Stomach smooth muscle (tissue), 2 donors: ENCODE measurements around the gene EEF1AKMT2.
"Not testable (repeated sequence)": the region's sequence is repeated elsewhere in the genome, so short reads cannot be mapped to it uniquely, and the experiment has no call there.

Source experiments
- H3K27ac ChIP-seq: one replicate; pipeline ENCODE4 v1.7.0; 2013; ENCODE audit warnings: mild to moderate bottlenecking, low read length, inconsistent platforms
- H3K27me3 ChIP-seq, 2 donors: one replicate each; pipeline ENCODE4 v1.7.0; 2013; ENCODE audit warnings: low read length in 2 of 2; ENCODE audit not compliant: insufficient read depth in 2 of 2, control insufficient read depth in 1 of 2
- H3K36me3 ChIP-seq, 2 donors: one replicate each; pipeline ENCODE4 v1.7.0; 2013; ENCODE audit warnings: low read length in 2 of 2; ENCODE audit not compliant: control insufficient read depth in 2 of 2, insufficient read depth in 2 of 2
- H3K4me1 ChIP-seq: one replicate; pipeline ENCODE4 v1.7.0; 2013; ENCODE audit warnings: low read length; ENCODE audit not compliant: control insufficient read depth, insufficient read depth
- H3K4me3 ChIP-seq, 2 donors: one replicate each; pipeline ENCODE4 v1.7.0; 2013; ENCODE audit warnings: low read length in 2 of 2
- H3K9ac ChIP-seq, 2 donors: one replicate each; pipeline ENCODE4 v1.7.0; 2013; ENCODE audit warnings: low read length in 2 of 2, mild to moderate bottlenecking in 1 of 2
- H3K9me3 ChIP-seq, 2 donors: one replicate each; pipeline ENCODE4 v1.7.0; 2013; ENCODE audit warnings: low read length in 2 of 2; ENCODE audit not compliant: control insufficient read depth in 2 of 2
- donor health status: healthy.
- donor health status: Pancreatic carcinoma.

EEF1AKMT2 gene

GRCh38 chr10:124791547-124792348, at the start of gene EEF1AKMT2:
Gene EEF1AKMT2 (minus strand): TSS chr10:124791887. CDS start chr10:124791833, 54 bp downstream.
- H3K4me1 ChIP-seq, result peaks cover 3% of the 10 kb centered on the region
- no peaks in the 10 kb centered on the region for H3K9me3 ChIP-seq
- H3K4me3 ChIP-seq, result peak within 1 kb of the TSS; percentile 92 to 99
- H3K27me3 ChIP-seq, result no peaks in the 10 kb centered on the region
- H3K36me3 ChIP-seq, result no peaks in the 10 kb centered on the region
- H3K27ac ChIP-seq, result peak within 1 kb of the TSS; percentile 84
- H3K9ac ChIP-seq, result peak within 1 kb of the TSS; percentile 96

- Histone ChIP-seq H3K27ac (no peak overlapping the region), H3K9ac (no peak overlapping the region), H3K4me3 (no peak overlapping the region), H3K9me3 (no peaks in the 10 kb centered on the region), H3K36me3 (peaks cover 21 to 25% of the 10 kb centered on the region in 2 donors), H3K4me1 (no peaks in the 10 kb centered on the region), H3K27me3 (no peaks in the 10 kb centered on the region)
Measured at GRCh38 chr10:124837687-124838086, 46.0 kb upstream of the EEF1AKMT2 start.

GRCh38 chr10:124831116-124831515, 39.4 kb upstream of the EEF1AKMT2 start:
- Histone ChIP-seq H3K4me3 (no peak overlapping the region), H3K4me1 (no peaks in the 10 kb centered on the region), H3K36me3 (peaks cover 41 to 54% of the 10 kb centered on the region in 2 donors), H3K27ac (no peak overlapping the region), H3K27me3 (no peaks in the 10 kb centered on the region), H3K9me3 (no peaks in the 10 kb centered on the region), H3K9ac (no peak overlapping the region)

- Histone ChIP-seq H3K36me3 (peaks cover 37 to 49% of the 10 kb centered on the region in 2 donors), H3K4me3 (no peak overlapping the region), H3K27ac (no peak overlapping the region), H3K27me3 (no peaks in the 10 kb centered on the region), H3K4me1 (no peaks in the 10 kb centered on the region), H3K9me3 (no peaks in the 10 kb centered on the region), H3K9ac (no peak overlapping the region)
Measured at GRCh38 chr10:124830445-124830844, 38.8 kb upstream of the EEF1AKMT2 start.

- no peaks in the 10 kb centered on the region for H3K4me1 ChIP-seq
- H3K4me3 ChIP-seq, result no peak overlapping the region
- no peaks in the 10 kb centered on the region for H3K27me3 ChIP-seq
- peaks cover 30 to 41% of the 10 kb centered on the region in 2 donors for H3K36me3 ChIP-seq
- H3K9ac ChIP-seq, result no peak overlapping the region
- H3K27ac ChIP-seq, result no peak overlapping the region
- no peaks in the 10 kb centered on the region for H3K9me3 ChIP-seq
Measured at GRCh38 chr10:124829447-124830115, 37.9 kb upstream of the EEF1AKMT2 start.

GRCh38 chr10:124827474-124827873, 35.8 kb upstream of the EEF1AKMT2 start:
- H3K27me3 ChIP-seq, result no peaks in the 10 kb centered on the region
- no peak overlapping the region for H3K9ac ChIP-seq
- H3K4me1 ChIP-seq, result no peaks in the 10 kb centered on the region
- H3K9me3 ChIP-seq, result no peaks in the 10 kb centered on the region
- no peak overlapping the region for H3K27ac ChIP-seq
- no peak overlapping the region for H3K4me3 ChIP-seq
- peaks cover 19 to 35% of the 10 kb centered on the region in 2 donors for H3K36me3 ChIP-seq

GRCh38 chr10:124826262-124826661, 34.6 kb upstream of the EEF1AKMT2 start:
- Histone ChIP-seq H3K27ac (no peak overlapping the region), H3K4me1 (no peaks in the 10 kb centered on the region), H3K36me3 (peaks cover 19 to 31% of the 10 kb centered on the region in 2 donors), H3K9me3 (no peaks in the 10 kb centered on the region), H3K4me3 (no peak overlapping the region), H3K27me3 (no peaks in the 10 kb centered on the region), H3K9ac (no peak overlapping the region)

GRCh38 chr10:124825702-124826101, 34.0 kb upstream of the EEF1AKMT2 start:
- Histone ChIP-seq H3K9me3 (no peaks in the 10 kb centered on the region), H3K4me1 (no peaks in the 10 kb centered on the region), H3K9ac (no peak overlapping the region), H3K4me3 (no peak overlapping the region), H3K27ac (no peak overlapping the region), H3K36me3 (peaks cover 19 to 28% of the 10 kb centered on the region in 2 donors), H3K27me3 (no peaks in the 10 kb centered on the region)

- not testable (repeated sequence) for H3K4me3 ChIP-seq, H3K9me3 ChIP-seq, H3K4me1 ChIP-seq, H3K27ac ChIP-seq, H3K27me3 ChIP-seq, H3K9ac ChIP-seq
- peaks cover 12 to 22% of the 10 kb centered on the region in 2 donors for H3K36me3 ChIP-seq
Measured at GRCh38 chr10:124824932-124825331, 33.2 kb upstream of the EEF1AKMT2 start.

- H3K4me1 ChIP-seq, result no peaks in the 10 kb centered on the region
- no peaks in the 10 kb centered on the region for H3K27me3 ChIP-seq
- H3K27ac ChIP-seq, result no peak overlapping the region
- H3K4me3 ChIP-seq, result no peak overlapping the region
- no peak overlapping the region for H3K9ac ChIP-seq
- H3K36me3 ChIP-seq, result peaks cover 8 to 18% of the 10 kb centered on the region in 2 donors
- no peaks in the 10 kb centered on the region for H3K9me3 ChIP-seq
Measured at GRCh38 chr10:124824507-124824906, 32.8 kb upstream of the EEF1AKMT2 start.

GRCh38 chr10:124821520-124821919, 29.8 kb upstream of the EEF1AKMT2 start:
- H3K36me3 ChIP-seq, result peaks cover 14% of the 10 kb centered on the region in 2 donors
- H3K27ac ChIP-seq, result no peak overlapping the region
- no peaks in the 10 kb centered on the region for H3K4me1 ChIP-seq
- no peaks in the 10 kb centered on the region for H3K27me3 ChIP-seq
- H3K9me3 ChIP-seq, result no peaks in the 10 kb centered on the region
- no peak overlapping the region for H3K4me3 ChIP-seq
- no peak overlapping the region for H3K9ac ChIP-seq
